ENCODE measurements around the gene ADAMTS2.
"Not testable (repeated sequence)": the region's sequence is repeated elsewhere in the genome, so short reads cannot be mapped to it uniquely, and the experiment has no call there.

ADAMTS2 gene

DNA sequence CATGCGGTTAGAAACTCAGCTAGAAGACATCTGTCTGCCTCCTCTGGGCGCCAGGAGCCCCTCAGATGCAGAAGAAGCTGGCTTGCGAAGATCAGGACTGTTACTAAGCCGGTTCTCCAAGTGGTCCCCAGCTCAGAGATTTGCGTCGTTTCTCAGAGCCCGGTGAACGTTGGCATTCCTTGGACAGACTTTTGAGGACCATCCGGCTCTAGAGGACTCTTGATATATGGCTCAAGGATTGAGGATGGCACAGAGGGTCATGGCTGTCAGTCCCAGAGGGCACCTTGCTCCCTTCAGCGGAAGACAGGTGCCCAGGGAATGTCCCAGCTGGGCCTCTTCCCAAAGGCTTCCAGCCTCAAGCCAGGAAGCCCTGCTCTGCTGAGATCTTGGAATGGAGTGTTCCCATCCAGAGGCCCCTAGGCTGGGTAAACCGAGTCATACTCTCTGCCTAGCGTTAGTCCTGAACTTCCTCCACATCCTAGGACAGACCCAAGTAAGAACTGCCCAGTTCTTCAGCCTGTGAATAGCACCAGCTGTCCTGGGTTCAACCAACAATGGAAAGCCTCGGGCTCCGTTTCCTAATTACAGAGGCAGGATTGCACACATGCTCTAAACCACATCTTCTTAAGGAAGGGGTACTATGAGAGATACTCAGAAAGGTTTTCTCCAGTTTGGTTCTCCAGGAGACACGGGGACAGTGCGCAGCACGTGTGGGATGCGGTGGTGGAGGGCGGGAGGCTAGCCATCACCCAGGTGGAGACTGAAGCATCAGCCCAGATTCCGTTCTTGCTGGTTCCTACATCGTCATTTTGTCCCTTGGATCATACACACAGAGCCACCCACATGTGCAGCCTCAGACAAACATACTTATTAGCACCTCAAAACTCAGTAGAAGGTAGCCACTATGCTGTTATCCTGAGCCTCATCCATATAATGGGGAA, 233.7 kb downstream of the ADAMTS2 start:
- TF ChIP-seq CTCF (conservative IDR thresholded peaks at IDR 0.05; ENCODE audit: low read depth, low read length): no peak
- H3K4me3 ChIP-seq (ENCODE audit: low read depth, low read length): no peak overlapping the region
- no peak for DNase-seq (ENCODE audit: low read depth)

DNA sequence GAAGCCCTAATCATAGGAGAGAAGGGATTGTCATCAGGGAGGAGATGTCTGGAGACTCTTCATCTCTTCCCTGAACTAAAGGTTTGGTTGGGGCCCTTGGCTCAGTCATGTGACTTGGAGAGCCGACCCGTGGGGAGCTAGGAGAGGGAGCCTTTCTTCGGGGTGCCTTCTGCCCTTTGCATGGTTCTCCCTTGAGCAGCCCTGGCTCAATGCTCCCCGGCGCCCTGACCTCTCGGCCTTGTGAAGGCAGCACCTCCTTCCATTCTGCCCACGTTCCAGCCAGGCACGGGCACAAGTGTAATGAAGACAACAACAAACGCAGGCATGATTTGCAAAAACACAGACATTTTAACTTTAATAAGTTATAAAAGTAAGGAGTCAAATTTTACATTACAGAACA, 234.7 kb downstream of the ADAMTS2 start:
- H3K4me3 ChIP-seq (ENCODE audit: low read depth, low read length): no peak overlapping the region
- no peak for TF ChIP-seq CTCF (conservative IDR thresholded peaks at IDR 0.05; ENCODE audit: low read depth, low read length)
- DNase-seq (ENCODE audit: low read depth): no peak

DNA sequence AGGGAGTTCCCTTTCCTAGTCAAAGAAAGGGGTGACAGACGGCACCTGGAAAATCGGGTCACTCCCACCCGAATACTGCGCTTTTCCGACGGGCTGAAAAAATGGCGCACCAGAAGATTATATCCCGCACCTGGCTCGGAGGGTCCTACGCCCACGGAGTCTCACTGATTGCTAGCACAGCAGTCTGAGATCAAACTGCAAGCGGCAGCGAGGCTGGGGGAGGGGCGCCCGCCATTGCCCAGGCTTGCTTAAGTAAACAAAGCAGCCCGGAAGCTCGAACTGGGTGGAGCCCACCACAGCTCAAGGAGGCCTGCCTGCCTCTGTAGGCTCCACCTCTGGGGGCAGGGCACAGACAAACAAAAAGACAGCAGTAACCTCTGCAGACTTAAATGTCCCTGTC, 244.0 kb downstream of the ADAMTS2 start:
- H3K4me3 ChIP-seq (ENCODE audit: low read depth, low read length); DNase-seq (ENCODE audit: low read depth): not testable (repeated sequence)

DNA sequence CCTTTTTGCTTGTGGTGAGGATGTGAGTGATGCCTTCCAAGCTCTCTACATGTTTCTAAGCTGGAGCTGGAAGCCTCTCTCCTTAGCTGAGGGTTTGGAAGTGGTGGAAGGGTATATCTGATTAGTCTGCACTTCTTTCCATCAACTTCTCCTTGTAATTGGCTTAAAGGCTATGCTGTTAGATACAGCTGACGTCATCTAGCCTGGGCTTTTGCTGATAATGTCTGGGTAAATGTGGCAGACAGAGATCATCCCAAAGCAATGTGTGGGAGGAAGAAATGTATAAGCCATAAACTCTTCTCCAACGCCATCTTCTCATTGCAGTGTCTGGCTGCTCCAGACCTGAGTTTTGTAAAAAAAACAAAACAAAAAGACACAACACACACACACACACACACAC, 255.8 kb downstream of the ADAMTS2 start:
- TF ChIP-seq CTCF (conservative IDR thresholded peaks at IDR 0.05; ENCODE audit: low read depth, low read length): no peak
- DNase-seq (ENCODE audit: low read depth): no peak
- H3K4me3 ChIP-seq (ENCODE audit: low read depth, low read length): no peak overlapping the region

GRCh38 chr5:179080724-179081123, 264.5 kb downstream of the ADAMTS2 start:
- DNase-seq (ENCODE audit: low read depth): no peak
- no peak overlapping the region for H3K4me3 ChIP-seq (ENCODE audit: low read depth, low read length)
- no peak for TF ChIP-seq CTCF (conservative IDR thresholded peaks at IDR 0.05; ENCODE audit: low read depth, low read length)

DNA sequence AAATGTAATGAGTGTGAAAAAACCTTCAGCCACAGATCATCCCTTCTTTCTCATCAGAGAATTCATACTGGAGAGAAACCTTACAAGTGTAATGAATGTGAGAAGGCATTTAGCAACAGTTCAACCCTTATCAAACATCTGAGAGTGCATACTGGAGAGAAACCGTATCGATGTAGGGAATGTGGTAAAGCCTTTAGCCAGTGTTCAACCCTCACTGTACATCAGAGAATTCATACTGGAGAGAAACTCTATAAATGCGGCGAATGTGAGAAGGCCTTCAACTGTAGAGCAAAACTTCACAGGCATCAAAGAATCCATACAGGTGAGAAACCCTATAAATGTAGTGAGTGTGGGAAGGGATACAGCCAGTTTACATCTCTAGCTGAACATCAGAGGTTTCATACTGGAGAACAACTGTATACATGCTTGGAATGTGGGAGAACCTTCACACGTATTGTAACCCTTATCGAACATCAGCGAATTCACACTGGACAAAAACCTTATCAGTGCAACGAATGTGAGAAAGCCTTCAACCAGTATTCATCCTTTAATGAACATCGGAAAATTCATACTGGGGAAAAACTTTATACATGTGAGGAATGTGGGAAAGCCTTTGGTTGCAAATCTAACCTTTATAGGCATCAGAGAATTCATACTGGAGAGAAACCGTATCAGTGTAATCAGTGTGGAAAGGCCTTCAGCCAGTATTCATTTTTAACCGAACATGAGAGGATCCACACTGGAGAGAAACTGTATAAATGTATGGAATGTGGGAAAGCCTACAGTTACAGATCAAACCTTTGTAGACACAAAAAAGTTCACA, 265.9 kb downstream of the ADAMTS2 start:
- DNase-seq (ENCODE audit: low read depth): no peak
- no peak for TF ChIP-seq CTCF (conservative IDR thresholded peaks at IDR 0.05; ENCODE audit: low read depth, low read length)
- no peak overlapping the region for H3K4me3 ChIP-seq (ENCODE audit: low read depth, low read length)

- H3K4me3 ChIP-seq (ENCODE audit: low read depth, low read length): no peak overlapping the region
- no peak for TF ChIP-seq CTCF (conservative IDR thresholded peaks at IDR 0.05; ENCODE audit: low read depth, low read length)
- DNase-seq (ENCODE audit: low read depth): no peak
Measured at GRCh38 chr5:179065703-179066102, 279.6 kb downstream of the ADAMTS2 start.

Measured in choroid plexus epithelial cell (primary cell).